Upper lobe of left lung (tissue), 4 donors: Measurements from ENCODE around the gene LRRC10B.

Experiments
- CTCF ChIP-seq, 6 experiments: fragments of 450-650 bp in 4 of 6; fragments of 200-600 bp in 2 of 6; sonication (generic) in 2 of 6; IDR thresholded peaks; one replicate each; pipeline ENCODE4 v1.5.1; 2016 to 2019; ENCODE audit warnings: antibody characterized with exemption in 6 of 6
- POLR2A ChIP-seq, 4 donors: fragments of 450-650 bp; IDR thresholded peaks; one replicate each; pipeline ENCODE4 v1.5.1; 2016 to 2017; ENCODE audit warnings: antibody characterized with exemption in 4 of 4, mild to moderate bottlenecking in 2 of 4

GRCh38 chr11:61539831-61540357, 31.3 kb downstream of the LRRC10B start:
- TF ChIP-seq CTCF (IDR thresholded peaks at IDR 0.05) (no peak), POLR2A (IDR thresholded peaks at IDR 0.05) (no peak)
